CMK (cell line): ENCODE results near the gene IDUA.

Experiments used
- DNase-seq: peaks from one replicate; pipeline ENCODE4 v3.0.0-alpha.2; 2010; ENCODE audit warnings: low read depth

Gene IDUA

DNA sequence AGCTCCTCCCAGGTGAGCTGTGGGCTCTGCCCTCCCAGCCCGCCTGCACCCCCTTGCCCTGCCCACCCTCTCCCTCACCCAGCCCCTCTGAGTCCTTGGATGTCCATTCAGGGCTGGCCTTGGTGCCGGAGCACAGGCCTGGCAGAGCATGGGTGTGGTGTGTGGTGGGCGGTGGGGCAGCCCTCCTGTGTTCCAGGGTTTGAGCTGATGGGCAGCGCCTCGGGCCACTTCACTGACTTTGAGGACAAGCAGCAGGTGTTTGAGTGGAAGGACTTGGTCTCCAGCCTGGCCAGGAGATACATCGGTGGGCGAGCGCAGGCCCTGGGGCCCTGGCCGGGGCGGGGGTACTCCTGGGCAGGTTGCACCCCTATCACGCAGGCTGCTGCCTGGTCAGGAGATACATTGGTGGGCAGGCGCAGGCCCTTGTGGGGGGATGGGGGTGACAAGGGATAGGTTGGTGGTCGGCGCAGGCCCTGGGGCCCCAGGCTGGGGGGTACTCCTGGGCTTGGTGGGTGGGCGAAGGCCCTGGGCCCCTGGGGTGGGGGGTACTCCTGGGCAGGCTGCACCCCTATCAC lies 13.9 kb downstream of the IDUA start:
- no peak for DNase-seq

DNA sequence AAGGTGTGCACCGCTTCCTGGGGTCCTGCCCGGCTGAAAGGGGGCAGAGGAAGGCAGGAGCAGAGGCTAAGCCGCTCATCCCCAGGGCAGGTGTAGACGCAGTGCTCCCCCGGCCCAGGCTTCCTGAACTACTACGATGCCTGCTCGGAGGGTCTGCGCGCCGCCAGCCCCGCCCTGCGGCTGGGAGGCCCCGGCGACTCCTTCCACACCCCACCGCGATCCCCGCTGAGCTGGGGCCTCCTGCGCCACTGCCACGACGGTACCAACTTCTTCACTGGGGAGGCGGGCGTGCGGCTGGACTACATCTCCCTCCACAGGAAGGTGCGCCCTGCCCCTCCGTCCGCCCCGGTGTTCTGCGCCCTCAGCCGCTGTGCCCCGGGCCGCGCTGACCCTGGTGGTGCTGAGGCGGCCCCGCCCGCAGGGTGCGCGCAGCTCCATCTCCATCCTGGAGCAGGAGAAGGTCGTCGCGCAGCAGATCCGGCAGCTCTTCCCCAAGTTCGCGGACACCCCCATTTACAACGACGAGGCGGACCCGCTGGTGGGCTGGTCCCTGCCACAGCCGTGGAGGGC lies 14.8 kb downstream of the IDUA start:
- DNase-seq, result no peak

- no peak for DNase-seq
Observed at GRCh38 chr4:1002131-1002630, 15.3 kb downstream of the IDUA start.

- DNase-seq, result no peak
Observed at GRCh38 chr4:1002631-1003251, 15.9 kb downstream of the IDUA start.

- no peak for DNase-seq
Observed at GRCh38 chr4:1003271-1004070, 16.6 kb downstream of the IDUA start.

DNA sequence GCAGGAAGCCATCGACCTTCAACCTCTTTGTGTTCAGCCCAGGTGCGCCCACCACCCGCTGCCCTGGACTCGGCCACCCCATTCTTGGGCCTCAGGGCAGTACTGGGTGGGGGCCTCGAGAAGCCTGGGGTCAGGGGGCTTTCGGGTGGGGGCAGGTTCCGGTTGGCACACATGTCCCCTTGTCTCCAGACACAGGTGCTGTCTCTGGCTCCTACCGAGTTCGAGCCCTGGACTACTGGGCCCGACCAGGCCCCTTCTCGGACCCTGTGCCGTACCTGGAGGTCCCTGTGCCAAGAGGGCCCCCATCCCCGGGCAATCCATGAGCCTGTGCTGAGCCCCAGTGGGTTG lies 17.2 kb downstream of the IDUA start:
- no peak for DNase-seq

DNA sequence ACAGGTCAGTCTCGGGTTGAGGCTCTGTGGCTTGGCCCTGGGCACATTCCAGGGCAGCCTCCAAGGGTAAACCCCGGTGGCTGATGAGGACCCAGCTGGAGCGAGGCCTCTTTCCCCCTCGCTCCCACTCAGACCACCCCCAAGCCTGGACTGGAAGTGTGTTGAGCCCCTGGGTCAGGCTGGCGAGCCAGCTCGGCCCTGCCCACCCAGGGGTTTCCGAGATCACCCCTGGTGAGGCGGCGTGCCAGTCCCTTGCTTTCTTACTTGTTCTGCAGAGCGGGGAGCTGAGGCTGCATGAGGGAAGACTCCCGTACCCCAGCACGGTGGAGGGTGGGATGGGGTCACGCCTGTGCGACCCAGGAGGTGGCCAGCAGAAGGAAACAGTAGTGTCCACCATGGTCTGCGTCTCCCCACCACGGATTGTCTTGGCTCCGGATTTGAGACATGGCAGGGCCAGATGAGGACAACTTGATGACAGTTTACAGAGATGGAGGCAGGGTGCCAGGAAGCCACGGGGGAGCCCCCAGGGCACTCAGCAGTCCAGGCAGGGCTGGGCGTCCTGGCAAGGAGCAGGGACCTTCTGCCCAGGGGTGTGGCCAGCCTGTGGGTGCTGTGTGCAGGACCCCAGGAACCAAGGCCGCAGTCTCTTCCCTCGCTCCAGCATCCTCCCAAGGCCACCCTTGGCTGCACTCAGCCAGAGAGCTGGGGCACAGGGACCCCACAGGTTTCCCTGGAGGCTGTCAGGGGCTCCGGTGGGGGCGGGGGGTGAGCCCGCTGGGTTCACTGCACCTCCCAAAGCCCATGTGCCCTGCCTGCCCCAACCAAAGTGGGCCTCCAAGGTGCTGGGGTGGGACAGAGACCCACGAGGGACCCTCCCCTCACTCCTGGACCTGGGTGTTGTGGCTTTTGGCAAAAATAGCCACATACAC lies 18.0 kb downstream of the IDUA start:
- DNase-seq, result no peak

DNA sequence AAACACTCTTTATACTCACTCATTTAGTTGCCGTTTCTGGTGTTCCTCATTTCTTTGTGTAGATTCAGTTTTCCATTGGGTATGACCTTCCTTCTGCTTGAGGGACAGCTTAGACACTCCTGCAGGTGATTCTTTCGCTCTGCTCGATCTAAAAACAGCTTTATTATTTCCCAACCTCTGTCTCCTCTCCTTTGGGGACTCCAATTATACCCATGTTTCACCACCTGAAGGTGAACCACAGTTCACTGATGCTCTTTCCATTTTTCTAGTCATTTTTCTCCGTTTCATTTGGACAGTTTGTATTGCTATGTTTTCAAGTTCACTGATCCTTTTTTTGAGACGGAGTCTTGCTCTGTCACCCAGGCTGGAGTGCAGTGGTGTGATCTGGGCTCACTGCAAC lies 20.0 kb downstream of the IDUA start:
- no peak for DNase-seq

GRCh38 chr4:1008840-1009541 lies 22.1 kb downstream of the IDUA start:
- no peak for DNase-seq

- no peak for DNase-seq
Observed at GRCh38 chr4:1009542-1010394, 22.9 kb downstream of the IDUA start.

GRCh38 chr4:1010395-1011021 lies 23.7 kb downstream of the IDUA start:
- no peak for DNase-seq

DNA sequence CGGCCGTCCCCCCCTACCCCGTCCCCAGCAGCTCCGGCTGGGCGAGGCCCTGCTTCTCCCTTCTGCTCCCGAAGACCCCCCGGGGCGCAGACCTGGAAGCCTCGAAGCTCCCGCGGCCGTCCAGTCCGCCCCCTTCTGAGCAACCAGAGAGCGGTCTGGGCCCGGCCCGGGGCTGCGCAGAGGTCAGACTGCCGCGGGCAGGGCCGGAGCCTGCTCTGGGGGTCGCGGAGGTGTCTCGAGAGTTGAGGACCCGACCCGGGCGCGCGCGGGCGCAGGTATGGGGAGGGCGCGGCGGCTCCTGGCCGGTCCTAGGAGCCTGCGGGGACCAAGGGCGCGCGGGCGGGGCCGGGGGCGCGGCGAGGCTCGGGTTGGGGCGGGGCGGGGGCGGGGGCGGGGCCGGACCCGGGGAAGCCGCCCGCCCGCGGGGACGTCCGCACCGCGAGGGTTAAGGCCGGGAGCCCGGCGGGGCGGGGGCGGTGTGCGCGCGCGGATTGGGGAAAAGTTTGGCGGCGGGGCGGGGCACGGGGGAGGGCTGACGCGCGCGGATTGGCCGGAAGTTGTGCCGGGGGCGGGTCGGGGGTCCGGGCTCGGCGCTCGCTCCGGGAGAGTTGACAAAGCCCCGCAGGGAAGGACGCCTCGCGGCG lies 24.3 kb downstream of the IDUA start, which contains the start of gene FGFRL1:
Gene FGFRL1, plus strand, starts transcription at position 605 of the 644 bp plus-strand sequence. CDS start 860 bp downstream, outside the sequence.
- DNase-seq, result no peak

GRCh38 chr4:1011666-1012033 lies 24.8 kb downstream of the IDUA start:
- no peak for DNase-seq

DNA sequence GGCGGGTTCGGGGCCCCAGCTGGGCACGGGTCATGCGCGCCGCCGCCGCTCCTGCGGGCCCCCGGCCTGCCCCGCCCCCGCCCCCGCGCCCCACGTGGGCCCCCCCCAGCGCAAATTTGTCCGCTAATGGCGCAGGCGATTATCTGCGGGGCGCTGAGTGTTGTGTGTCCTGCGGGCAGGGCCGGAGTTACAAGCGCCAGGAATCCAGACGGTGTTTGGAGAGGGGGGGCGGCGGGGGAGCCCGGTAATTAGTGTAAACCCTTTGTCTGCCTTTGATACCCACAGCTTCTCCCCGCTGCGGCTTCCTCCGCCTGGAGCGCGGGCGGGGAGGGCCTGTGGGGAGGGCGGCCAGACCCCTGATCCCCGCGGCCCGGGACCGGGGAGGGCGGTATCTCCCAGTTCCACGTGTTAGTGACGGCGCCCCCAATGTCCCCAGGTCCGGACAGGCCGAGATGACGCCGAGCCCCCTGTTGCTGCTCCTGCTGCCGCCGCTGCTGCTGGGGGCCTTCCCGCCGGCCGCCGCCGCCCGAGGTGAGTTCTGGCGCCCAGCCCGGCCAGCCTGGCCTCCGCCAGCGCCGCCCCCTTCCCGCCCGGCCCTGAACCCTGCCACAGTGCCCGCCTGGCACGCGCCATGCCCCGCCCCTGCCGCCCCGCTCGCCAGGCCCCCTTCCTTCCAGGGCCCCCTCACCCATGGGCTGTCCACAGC lies 25.3 kb downstream of the IDUA start:
- DNase-seq, result no peak

GRCh38 chr4:1013225-1014073 lies 26.6 kb downstream of the IDUA start:
- DNase-seq, result no peak

DNA sequence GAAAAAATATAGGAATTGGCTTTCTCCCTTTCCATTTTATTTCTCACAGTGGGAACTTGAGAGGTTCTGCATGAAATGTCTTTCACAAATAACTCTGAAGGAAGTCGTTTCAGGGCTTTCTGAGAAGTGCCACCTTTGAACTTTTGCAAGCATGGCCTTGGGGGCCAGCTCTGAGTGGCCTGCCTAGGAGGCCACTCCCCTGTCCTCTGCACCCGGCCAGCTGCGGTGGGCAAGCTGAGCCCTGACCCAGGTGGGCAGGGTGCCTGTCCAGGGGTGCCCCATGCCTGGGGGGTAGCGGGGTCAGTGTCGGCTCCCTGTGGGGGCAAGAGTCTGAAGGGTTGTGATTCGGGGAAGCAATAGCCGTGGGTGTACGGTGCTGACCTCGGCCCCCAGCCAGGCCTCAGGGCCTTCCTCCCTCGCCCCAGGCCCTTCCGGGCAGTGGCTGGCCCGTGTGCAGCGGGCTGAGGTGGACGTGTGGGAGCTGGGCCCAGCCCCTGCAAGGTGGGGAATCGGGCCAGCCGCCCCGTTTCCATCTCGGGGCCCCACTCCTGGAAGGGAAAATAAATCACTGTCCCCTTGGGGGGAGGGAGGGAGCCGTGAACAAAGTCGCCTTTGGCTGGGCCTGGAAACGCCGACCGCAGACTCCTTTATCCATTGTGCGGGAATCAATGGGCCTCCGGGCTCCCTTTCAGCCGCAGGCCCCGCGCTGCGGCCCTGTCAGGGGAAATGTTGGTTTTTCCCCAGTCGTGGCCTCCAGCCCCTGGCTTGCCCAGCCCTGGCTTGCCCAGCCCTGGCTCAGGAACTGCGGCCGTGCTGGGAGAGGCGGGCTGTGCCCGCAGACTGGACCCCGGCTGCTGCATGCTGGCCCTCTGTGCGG lies 27.7 kb downstream of the IDUA start:
- no peak for DNase-seq

GRCh38 chr4:1015179-1015578 lies 28.3 kb downstream of the IDUA start:
- no peak for DNase-seq
